H1 (cell line): ENCODE results near the gene TLNRD1. TPM values are rescaled to one million over a fixed set of nuclear protein-coding genes. Genes with fewer than 3 reads are reported as not detected.

Experiments used
- CTCF ChIA-PET: fragments of 300-600 bp; sonication (Branson Sonifier 250); formaldehyde crosslinking; loops from one replicate; lab custom pipeline; 2021; ENCODE audit not compliant: partially characterized antibody; lab: Charles Lee
- POLR2A ChIA-PET: fragments of 300-600 bp; sonication (Branson Sonifier 250); formaldehyde crosslinking; loops from one replicate; lab custom pipeline; 2021; ENCODE audit warnings: inconsistent platforms; ENCODE audit not compliant: partially characterized antibody; lab: Charles Lee
- DNase-seq, 2 experiments: peaks; one replicate each; pipeline versions ENCODE4 v3.0.0 to v3.0.0-alpha.2; 2010 to 2022; ENCODE audit warnings: low spot score in 2 of 2, low read depth in 1 of 2, mixed read lengths in 1 of 2
- FAIRE-seq: peaks from 2 replicates; lab custom pipeline; 2011; peaks lifted over from hg19 to GRCh38; lab: Jason Lieb, UNC
- H2AFZ ChIP-seq: 2 replicates; pipeline ENCODE4 v1.8.1; 2012; ENCODE audit warnings: low read length, inconsistent platforms
- H2AK5ac ChIP-seq: 2 replicates; pipeline ENCODE4 v1.6.1; 2013; ENCODE audit warnings: low read depth, low read length
- H2BK120ac ChIP-seq: replicated peaks from 2 replicates; pipeline ENCODE3; 2013; ENCODE audit warnings: low read depth, low read length, inconsistent platforms
- H2BK12ac ChIP-seq: 2 replicates; pipeline ENCODE4 v1.6.1; 2013; ENCODE audit warnings: low read depth, low read length
- H2BK15ac ChIP-seq: 2 replicates; pipeline ENCODE4 v1.6.1; 2013; ENCODE audit warnings: low read length
- H2BK20ac ChIP-seq: 2 replicates; pipeline ENCODE4 v1.6.1; 2013; ENCODE audit warnings: low read length
- H2BK5ac ChIP-seq: 2 replicates; pipeline ENCODE4 v1.6.1; 2013; ENCODE audit warnings: low read depth, low read length
- H3K14ac ChIP-seq: 2 replicates; pipeline ENCODE4 v1.6.1; 2013; ENCODE audit warnings: inconsistent platforms; ENCODE audit not compliant: insufficient read length
- H3K18ac ChIP-seq: 2 replicates; pipeline ENCODE4 v1.6.1; 2013; ENCODE audit warnings: low read length; ENCODE audit errors: extremely low read depth
- H3K23ac ChIP-seq: 2 replicates; pipeline ENCODE4 v1.6.1; 2013; ENCODE audit warnings: inconsistent platforms; ENCODE audit not compliant: insufficient read length
- H3K23me2 ChIP-seq: 2 replicates; pipeline ENCODE4 v1.6.1; 2013; ENCODE audit warnings: low read depth, low read length
- H3K27ac ChIP-seq: 2 replicates; pipeline ENCODE4 v1.6.1; 2011; ENCODE audit warnings: low read depth, low read length, inconsistent platforms
- H3K27me3 ChIP-seq, 4 experiments: replicated peaks in 1 of 4; 1 replicate in 1 of 4; 2 replicates in 3 of 4; pipeline versions ENCODE4 v1.6.1 to v1.8.1; 2011 to 2013; ENCODE audit warnings: low read length in 3 of 4, mild to moderate bottlenecking in 3 of 4, inconsistent platforms in 2 of 4, mixed read lengths in 2 of 4, moderate library complexity in 1 of 4; ENCODE audit not compliant: control insufficient read depth in 3 of 4, insufficient read depth in 3 of 4; ENCODE audit errors: extremely low read depth in 1 of 4
- H3K36me3 ChIP-seq, 4 experiments: 2 replicates each; pipeline versions ENCODE4 v1.6.1 to v1.8.1; 2011 to 2013; ENCODE audit warnings: mild to moderate bottlenecking in 4 of 4, low read length in 3 of 4, moderate library complexity in 2 of 4, control low read depth in 1 of 4, inconsistent platforms in 1 of 4; ENCODE audit not compliant: insufficient read depth in 4 of 4, control insufficient read depth in 2 of 4
- H3K4ac ChIP-seq: replicated peaks from 2 replicates; pipeline ENCODE3; 2013; ENCODE audit warnings: low read length, low read depth, mixed read lengths, inconsistent platforms; ENCODE audit not compliant: insufficient read length
- H3K4me1 ChIP-seq, 4 experiments: replicated peaks in 1 of 4; 1 replicate in 1 of 4; 2 replicates in 3 of 4; pipeline versions ENCODE4 v1.6.1 to v1.8.1; 2011 to 2013; ENCODE audit warnings: low read length in 3 of 4, inconsistent platforms in 2 of 4, mixed read lengths in 1 of 4; ENCODE audit not compliant: insufficient read depth in 4 of 4, control insufficient read depth in 3 of 4
- H3K4me2 ChIP-seq, 2 experiments: 2 replicates each; pipeline versions ENCODE4 v1.6.1 to v1.8.1; 2011 to 2013; ENCODE audit warnings: low read depth in 2 of 2, low read length in 2 of 2, control low read depth in 1 of 2, inconsistent platforms in 1 of 2, mild to moderate bottlenecking in 1 of 2; ENCODE audit not compliant: insufficient read depth in 1 of 2
- H3K4me3 ChIP-seq, 4 experiments: fragments of 200-600, 300-600 bp in 1 of 4; sonication (generic), shearing (Covaris generic), sonication (Bioruptor Twin) in 1 of 4; 2 replicates each; pipeline versions ENCODE4 v1.5.1 to v1.8.1; 2011 to 2016; ENCODE audit warnings: low read length in 4 of 4, low read depth in 3 of 4, control low read depth in 2 of 4, inconsistent platforms in 2 of 4, mild to moderate bottlenecking in 2 of 4, mixed read lengths in 1 of 4, moderate library complexity in 1 of 4; ENCODE audit not compliant: insufficient read depth in 2 of 4; ENCODE audit errors: extremely low read depth in 1 of 4
- H3K56ac ChIP-seq: replicated peaks from 2 replicates; pipeline ENCODE3; 2013; ENCODE audit warnings: low read depth, mild to moderate bottlenecking, mixed read lengths, low read length, inconsistent platforms; ENCODE audit not compliant: insufficient read length
- H3K79me1 ChIP-seq: 2 replicates; pipeline ENCODE4 v1.6.1; 2013; ENCODE audit warnings: low read depth, low read length, control low read depth
- H3K79me2 ChIP-seq, 2 experiments: 2 replicates each; pipeline versions ENCODE4 v1.6.1 to v1.8.1; 2012 to 2013; ENCODE audit warnings: low read length in 2 of 2, mild to moderate bottlenecking in 2 of 2, inconsistent platforms in 1 of 2; ENCODE audit not compliant: insufficient read depth in 2 of 2, control insufficient read depth in 1 of 2
- H3K9ac ChIP-seq, 4 experiments: replicated peaks in 1 of 4; 1 replicate in 1 of 4; 2 replicates in 3 of 4; pipeline versions ENCODE4 v1.6.1 to v1.8.1; 2011 to 2013; ENCODE audit warnings: low read depth in 3 of 4, low read length in 3 of 4, control low read depth in 2 of 4, mild to moderate bottlenecking in 2 of 4, moderate library complexity in 2 of 4, inconsistent platforms in 1 of 4; ENCODE audit errors: extremely low read depth in 1 of 4
- H3K9me3 ChIP-seq, 2 experiments: 2 replicates each; pipeline versions ENCODE4 v1.6.1 to v1.8.1; 2012 to 2013; ENCODE audit warnings: mild to moderate bottlenecking in 2 of 2, moderate library complexity in 2 of 2, control low read depth in 1 of 2, inconsistent platforms in 1 of 2, low read depth in 1 of 2, low read length in 1 of 2, mixed read lengths in 1 of 2; ENCODE audit not compliant: insufficient read depth in 2 of 2
- H4K20me1 ChIP-seq, 2 experiments: replicated peaks in 1 of 2; 2 replicates each; pipeline versions ENCODE3 to v1.8.1; 2011 to 2013; ENCODE audit warnings: inconsistent platforms in 2 of 2, low read length in 2 of 2, mild to moderate bottlenecking in 1 of 2; ENCODE audit not compliant: insufficient read depth in 2 of 2, control insufficient read depth in 1 of 2
- H4K5ac ChIP-seq: 2 replicates; pipeline ENCODE4 v1.6.1; 2013; ENCODE audit warnings: low read length, low read depth, mixed read lengths, inconsistent platforms; ENCODE audit not compliant: insufficient read length
- H4K8ac ChIP-seq: 2 replicates; pipeline ENCODE4 v1.8.0; 2013; ENCODE audit warnings: mild to moderate bottlenecking, moderate library complexity, low read length, inconsistent platforms; ENCODE audit not compliant: insufficient read depth; ENCODE audit errors: extremely low read depth
- H4K91ac ChIP-seq: replicated peaks from 2 replicates; pipeline ENCODE3; 2013; ENCODE audit warnings: low read length, mixed read lengths, inconsistent platforms; ENCODE audit not compliant: insufficient read length
- HDAC6 ChIP-seq: IDR thresholded peaks from one replicate; pipeline ENCODE4 v1.7.1; 2012; ENCODE audit warnings: low read depth, mild to moderate bottlenecking, inconsistent platforms, low read length, moderate library complexity
- POLR2A ChIP-seq, 2 experiments: IDR thresholded peaks; 1 replicate in 1 of 2; 2 replicates in 1 of 2; pipeline ENCODE4 v1.6.1; 2011; ENCODE audit warnings: low read depth in 2 of 2, low read length in 2 of 2, mild to moderate bottlenecking in 2 of 2; ENCODE audit errors: control extremely low read depth in 1 of 2
- USF2 ChIP-seq: IDR thresholded peaks from 2 replicates; pipeline ENCODE4 v1.6.1; 2011; ENCODE audit warnings: low read length, improper control_type of control experiment
- polyA plus RNA-seq, 7 experiments: library from polyadenylated mRNA; depleted of rRNA in 3 of 7; stranded (reverse) in 5 of 7; unstranded in 2 of 7; fragments of >200 nt in 5 of 7; fragments of 200-250 nt in 2 of 7; gene quantifications; 1 replicate in 5 of 7; 2 replicates in 1 of 7; 4 replicates in 1 of 7; pipeline versions ENCODE4 v1.2.1 to v1.2.3, GENCODE V29; 2011 to 2013; ENCODE audit warnings: missing spikeins in 2 of 7, mixed read lengths in 2 of 7
- total RNA-seq: library from RNA; stranded (reverse); fragmentation: NEBNext Ultra II Directional; extraction: Animal tissue kit (Norgen Biotek cat#: 25700); gene quantifications from 2 replicates; pipeline ENCODE4 v1.2.1, GENCODE V29; 2021

Gene TLNRD1
- total and polyA plus RNA-seq, 2 of the 8 experiments (the other 6 are each of a cell fraction or from before 2014, with no cell fraction given), result 12.2 to 20.5 TPM

- H2AFZ ChIP-seq, result no peak overlapping the region
- TF ChIP-seq USF2, result no peak
- no peak for TF ChIP-seq POLR2A (IDR thresholded peaks at IDR 0.05; ENCODE audit: control extremely low read depth in 1 of 2, low read depth in 2 of 2, low read length in 2 of 2)
- TF ChIP-seq HDAC6, result no peak
- TF ChIP-seq, all 59 proteins: peak for 0
- H3K9me3 ChIP-seq, result no peaks in the 10 kb centered on the region
- H3K56ac ChIP-seq, result no peak overlapping the region
- FAIRE-seq (no peak), DNase-seq (no peak)
- no peaks in the 10 kb centered on the region; the same call in 1 of the 2 replicates for H3K79me1 ChIP-seq
- H3K27ac ChIP-seq, result no peak overlapping the region
- H4K91ac ChIP-seq, result no peak overlapping the region
- POLR2A ChIA-PET, result interaction anchor here (2.0 kb wide), 1 partner anchor 10 kb away, joined by 8 read pairs; the partner anchor contains the start of gene TLNRD1
- no peaks in the 10 kb centered on the region for H4K20me1 ChIP-seq
- no peak overlapping the region for H2BK5ac ChIP-seq
- H3K36me3 ChIP-seq, result no peaks in the 10 kb centered on the region
- H3K79me2 ChIP-seq, result no peaks in the 10 kb centered on the region
- no peak overlapping the region for H3K14ac ChIP-seq
- H2BK120ac ChIP-seq, result no peak overlapping the region
- no peak overlapping the region for H3K18ac ChIP-seq
- H2BK12ac ChIP-seq, result no peak overlapping the region
- H3K4ac ChIP-seq, result no peak overlapping the region
- H3K4me2 ChIP-seq, result no peak overlapping the region
- no peak overlapping the region for H2BK15ac ChIP-seq
- no peak overlapping the region for H3K23ac ChIP-seq
- no peak overlapping the region for H4K5ac ChIP-seq
- H3K4me1 ChIP-seq, result no peaks in the 10 kb centered on the region
- no peaks in the 10 kb centered on the region for H3K23me2 ChIP-seq
- H3K4me3 ChIP-seq, result no peak overlapping the region
- no peak overlapping the region for H2AK5ac ChIP-seq
- H4K8ac ChIP-seq, result no peak overlapping the region
- CTCF ChIA-PET, result no interaction called here
- H3K27me3 ChIP-seq, result no peaks in the 10 kb centered on the region
- no peak overlapping the region for H2BK20ac ChIP-seq
- no peak overlapping the region for H3K9ac ChIP-seq
These were observed 10.9 kb downstream of the TLNRD1 start for GRCh38 chr15:81011593-81011992.
